WTC11 (cell line): ENCODE measurements around the gene IRS1. TPM values are rescaled to one million over a fixed set of nuclear protein-coding genes. Genes with fewer than 3 reads are reported as not detected.

Experiments used
- ATAC-seq: fragments of 200-7000 bp; cut with Tn5 transposase; 2 replicates; pipeline ENCODE4 v1.10.0; 2021; ENCODE audit warnings: mild to moderate bottlenecking, moderate library complexity
- CTCF ChIA-PET: fragments of 300-600 bp; sonication (Branson Sonifier 250); formaldehyde crosslinking; loops from one replicate; lab custom pipeline; 2021; ENCODE audit warnings: antibody characterized with exemption; lab: Charles Lee
- POLR2A ChIA-PET: fragments of 350-600 bp; sonication (Branson Sonifier 250); formaldehyde crosslinking; loops from one replicate; lab custom pipeline; 2021; ENCODE audit warnings: antibody characterized with exemption; lab: Charles Lee
- DNase-seq: peaks from one replicate; pipeline ENCODE4 v3.0.0; 2021; ENCODE audit warnings: low spot score
- H3K27ac Mint-ChIP-seq: 2 replicates; pipeline ENCODE4 v1.8.0; 2021; ENCODE audit warnings: mixed read lengths
- H3K27me3 Mint-ChIP-seq: 2 replicates; pipeline ENCODE4 v1.8.0; 2021; ENCODE audit warnings: low read depth, mild to moderate bottlenecking, moderate library complexity, mixed read lengths
- H3K36me3 Mint-ChIP-seq: 2 replicates; pipeline ENCODE4 v1.8.0; 2021; ENCODE audit warnings: mixed read lengths
- H3K4me1 Mint-ChIP-seq: 2 replicates; pipeline ENCODE4 v1.8.0; 2022; ENCODE audit warnings: mixed read lengths
- H3K4me3 Mint-ChIP-seq: 2 replicates; pipeline ENCODE4 v1.8.0; 2021; ENCODE audit warnings: mild to moderate bottlenecking, moderate library complexity, mixed read lengths
- H3K9me3 Mint-ChIP-seq: 2 replicates; pipeline ENCODE4 v1.8.0; 2021; ENCODE audit warnings: mixed read lengths
- ATF1 ChIP-seq: sonication (generic); formaldehyde crosslinking; IDR thresholded peaks from 2 replicates; pipeline ENCODE4 v1.8.1; 2023; ENCODE audit warnings: mild to moderate bottlenecking, moderate library complexity, missing genetic modification reagents
- FOXJ3 ChIP-seq: sonication (generic); formaldehyde crosslinking; IDR thresholded peaks from 2 replicates; pipeline ENCODE4 v1.9.0; 2021; ENCODE audit warnings: missing genetic modification reagents, mild to moderate bottlenecking, borderline replicate concordance
- GRHL2 ChIP-seq: fragments of 250-450 bp; sonication (Bioruptor Pico); IDR thresholded peaks from 2 replicates; pipeline ENCODE4 v1.8.0; 2022; ENCODE audit warnings: mild to moderate bottlenecking, moderate library complexity; ENCODE audit not compliant: insufficient replicate concordance, severe bottlenecking
- HMGA2 ChIP-seq: fragments of 250-450 bp; sonication (Bioruptor Pico); IDR thresholded peaks from 2 replicates; pipeline ENCODE4 v1.4.0; 2021; ENCODE audit warnings: mild to moderate bottlenecking, moderate library complexity
- NFE2L1 ChIP-seq: sonication (generic); formaldehyde crosslinking; IDR thresholded peaks from 2 replicates; pipeline ENCODE4 v1.8.1; 2023; ENCODE audit warnings: missing genetic modification reagents
- RORB ChIP-seq: fragments of 250-450 bp; sonication (Bioruptor Pico); IDR thresholded peaks from 2 replicates; pipeline ENCODE4 v1.9.0; 2021; ENCODE audit warnings: mild to moderate bottlenecking
- total RNA-seq: library from RNA; stranded (reverse); gene quantifications from 3 replicates; pipeline ENCODE4 v1.2.3, GENCODE V29; 2021
- TF ChIP-seq, protein P1 (sequence below): sonication (generic); formaldehyde crosslinking; IDR thresholded peaks from 2 replicates; pipeline ENCODE4 v1.8.0; 2023; ENCODE audit warnings: mild to moderate bottlenecking, missing genetic modification reagents
- TF ChIP-seq, protein P2 (sequence below): sonication (generic); formaldehyde crosslinking; IDR thresholded peaks from 2 replicates; pipeline ENCODE4 v1.8.1; 2023; ENCODE audit warnings: mild to moderate bottlenecking, moderate library complexity, missing genetic modification reagents
- TF ChIP-seq, protein P3 (sequence below): fragments of 250-450 bp; sonication (Bioruptor Pico); IDR thresholded peaks from 2 replicates; pipeline ENCODE4 v1.9.0; 2021; ENCODE audit warnings: mild to moderate bottlenecking
- TF ChIP-seq, protein P4 (sequence below): sonication (generic); formaldehyde crosslinking; IDR thresholded peaks from 2 replicates; pipeline ENCODE4 v1.8.0; 2022; ENCODE audit warnings: mild to moderate bottlenecking, missing genetic modification reagents
- TF ChIP-seq, protein P5 (sequence below): sonication (generic); formaldehyde crosslinking; IDR thresholded peaks from 2 replicates; pipeline ENCODE4 v1.8.1; 2022; ENCODE audit warnings: low read depth, missing genetic modification reagents, borderline replicate concordance

The IRS1 gene
- total RNA-seq, 1 experiment from 2014 or later = 22.9 TPM

DNA sequence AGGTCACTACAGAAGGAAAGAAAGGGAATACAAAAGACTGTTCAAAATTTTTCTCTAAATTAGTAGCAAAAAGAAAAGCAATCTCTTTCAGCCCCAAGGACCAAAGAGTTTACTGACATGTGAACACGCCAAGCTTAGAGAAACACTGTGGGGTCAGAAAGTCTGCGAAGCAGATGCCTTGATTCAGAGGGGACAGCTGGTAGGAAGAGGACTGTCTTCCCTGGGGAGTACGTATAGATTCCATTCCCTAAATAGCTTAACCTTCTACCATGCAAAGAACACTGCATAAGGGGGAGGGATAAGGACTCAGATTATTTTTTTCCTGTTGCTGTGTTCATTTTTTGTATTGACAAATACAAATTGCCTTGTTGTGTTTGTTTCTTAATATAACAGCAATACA is 96.1 kb downstream of the IRS1 start (continued):
- TF ChIP-seq, protein P1, sequence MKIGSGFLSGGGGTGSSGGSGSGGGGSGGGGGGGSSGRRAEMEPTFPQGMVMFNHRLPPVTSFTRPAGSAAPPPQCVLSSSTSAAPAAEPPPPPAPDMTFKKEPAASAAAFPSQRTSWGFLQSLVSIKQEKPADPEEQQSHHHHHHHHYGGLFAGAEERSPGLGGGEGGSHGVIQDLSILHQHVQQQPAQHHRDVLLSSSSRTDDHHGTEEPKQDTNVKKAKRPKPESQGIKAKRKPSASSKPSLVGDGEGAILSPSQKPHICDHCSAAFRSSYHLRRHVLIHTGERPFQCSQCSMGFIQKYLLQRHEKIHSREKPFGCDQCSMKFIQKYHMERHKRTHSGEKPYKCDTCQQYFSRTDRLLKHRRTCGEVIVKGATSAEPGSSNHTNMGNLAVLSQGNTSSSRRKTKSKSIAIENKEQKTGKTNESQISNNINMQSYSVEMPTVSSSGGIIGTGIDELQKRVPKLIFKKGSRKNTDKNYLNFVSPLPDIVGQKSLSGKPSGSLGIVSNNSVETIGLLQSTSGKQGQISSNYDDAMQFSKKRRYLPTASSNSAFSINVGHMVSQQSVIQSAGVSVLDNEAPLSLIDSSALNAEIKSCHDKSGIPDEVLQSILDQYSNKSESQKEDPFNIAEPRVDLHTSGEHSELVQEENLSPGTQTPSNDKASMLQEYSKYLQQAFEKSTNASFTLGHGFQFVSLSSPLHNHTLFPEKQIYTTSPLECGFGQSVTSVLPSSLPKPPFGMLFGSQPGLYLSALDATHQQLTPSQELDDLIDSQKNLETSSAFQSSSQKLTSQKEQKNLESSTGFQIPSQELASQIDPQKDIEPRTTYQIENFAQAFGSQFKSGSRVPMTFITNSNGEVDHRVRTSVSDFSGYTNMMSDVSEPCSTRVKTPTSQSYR (CRISPR knock-in tag) = no peak
- TF ChIP-seq ATF1 (CRISPR knock-in tag) = no peak
- no peak for TF ChIP-seq RORB (CRISPR knock-in tag)
- TF ChIP-seq, protein P2, sequence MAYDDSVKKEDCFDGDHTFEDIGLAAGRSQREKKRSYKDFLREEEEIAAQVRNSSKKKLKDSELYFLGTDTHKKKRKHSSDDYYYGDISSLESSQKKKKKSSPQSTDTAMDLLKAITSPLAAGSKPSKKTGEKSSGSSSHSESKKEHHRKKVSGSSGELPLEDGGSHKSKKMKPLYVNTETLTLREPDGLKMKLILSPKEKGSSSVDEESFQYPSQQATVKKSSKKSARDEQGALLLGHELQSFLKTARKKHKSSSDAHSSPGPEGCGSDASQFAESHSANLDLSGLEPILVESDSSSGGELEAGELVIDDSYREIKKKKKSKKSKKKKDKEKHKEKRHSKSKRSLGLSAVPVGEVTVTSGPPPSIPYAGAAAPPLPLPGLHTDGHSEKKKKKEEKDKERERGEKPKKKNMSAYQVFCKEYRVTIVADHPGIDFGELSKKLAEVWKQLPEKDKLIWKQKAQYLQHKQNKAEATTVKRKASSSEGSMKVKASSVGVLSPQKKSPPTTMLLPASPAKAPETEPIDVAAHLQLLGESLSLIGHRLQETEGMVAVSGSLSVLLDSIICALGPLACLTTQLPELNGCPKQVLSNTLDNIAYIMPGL (CRISPR knock-in tag) = no peak
- no peak for TF ChIP-seq GRHL2 (CRISPR knock-in tag)
- TF ChIP-seq NFE2L1 = no peak
- no peak for TF ChIP-seq HMGA2 (CRISPR knock-in tag)
- TF ChIP-seq, protein P3, sequence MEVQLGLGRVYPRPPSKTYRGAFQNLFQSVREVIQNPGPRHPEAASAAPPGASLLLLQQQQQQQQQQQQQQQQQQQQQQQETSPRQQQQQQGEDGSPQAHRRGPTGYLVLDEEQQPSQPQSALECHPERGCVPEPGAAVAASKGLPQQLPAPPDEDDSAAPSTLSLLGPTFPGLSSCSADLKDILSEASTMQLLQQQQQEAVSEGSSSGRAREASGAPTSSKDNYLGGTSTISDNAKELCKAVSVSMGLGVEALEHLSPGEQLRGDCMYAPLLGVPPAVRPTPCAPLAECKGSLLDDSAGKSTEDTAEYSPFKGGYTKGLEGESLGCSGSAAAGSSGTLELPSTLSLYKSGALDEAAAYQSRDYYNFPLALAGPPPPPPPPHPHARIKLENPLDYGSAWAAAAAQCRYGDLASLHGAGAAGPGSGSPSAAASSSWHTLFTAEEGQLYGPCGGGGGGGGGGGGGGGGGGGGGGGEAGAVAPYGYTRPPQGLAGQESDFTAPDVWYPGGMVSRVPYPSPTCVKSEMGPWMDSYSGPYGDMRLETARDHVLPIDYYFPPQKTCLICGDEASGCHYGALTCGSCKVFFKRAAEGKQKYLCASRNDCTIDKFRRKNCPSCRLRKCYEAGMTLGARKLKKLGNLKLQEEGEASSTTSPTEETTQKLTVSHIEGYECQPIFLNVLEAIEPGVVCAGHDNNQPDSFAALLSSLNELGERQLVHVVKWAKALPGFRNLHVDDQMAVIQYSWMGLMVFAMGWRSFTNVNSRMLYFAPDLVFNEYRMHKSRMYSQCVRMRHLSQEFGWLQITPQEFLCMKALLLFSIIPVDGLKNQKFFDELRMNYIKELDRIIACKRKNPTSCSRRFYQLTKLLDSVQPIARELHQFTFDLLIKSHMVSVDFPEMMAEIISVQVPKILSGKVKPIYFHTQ = no peak
- TF ChIP-seq, protein P4, sequence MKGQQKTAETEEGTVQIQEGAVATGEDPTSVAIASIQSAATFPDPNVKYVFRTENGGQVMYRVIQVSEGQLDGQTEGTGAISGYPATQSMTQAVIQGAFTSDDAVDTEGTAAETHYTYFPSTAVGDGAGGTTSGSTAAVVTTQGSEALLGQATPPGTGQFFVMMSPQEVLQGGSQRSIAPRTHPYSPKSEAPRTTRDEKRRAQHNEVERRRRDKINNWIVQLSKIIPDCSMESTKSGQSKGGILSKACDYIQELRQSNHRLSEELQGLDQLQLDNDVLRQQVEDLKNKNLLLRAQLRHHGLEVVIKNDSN = no peak

DNA sequence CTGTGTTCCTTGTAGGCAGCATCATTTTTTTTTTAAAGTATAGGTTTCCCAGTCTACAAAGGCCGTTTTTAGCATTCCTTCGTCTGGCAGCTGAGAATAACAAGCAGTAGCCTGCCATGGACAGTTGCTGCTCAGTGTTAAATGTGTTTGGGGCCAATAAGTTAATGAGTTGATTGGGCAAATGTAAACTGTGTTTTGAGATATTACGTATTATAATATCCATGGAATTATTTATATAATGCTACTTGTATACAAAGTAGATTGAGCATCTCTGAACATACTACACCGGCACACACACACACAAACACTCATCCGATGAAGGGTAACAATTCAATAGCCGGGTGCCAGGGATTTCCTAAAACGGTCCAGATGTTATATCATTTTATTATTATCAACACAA is 97.2 kb downstream of the IRS1 start:
- ATAC-seq (no peak), DNase-seq (no peak)
- Mint-ChIP-seq H3K27ac (no peak overlapping the region), H3K27me3 (no peaks in the 10 kb centered on the region), H3K36me3 (no peaks in the 10 kb centered on the region), H3K9me3 (peaks cover 4% of the 10 kb centered on the region; the same call in 1 of the 2 replicates), H3K4me3 (no peak overlapping the region), H3K4me1 (no peaks in the 10 kb centered on the region)
- POLR2A ChIA-PET = no interaction called here
- TF ChIP-seq, protein P4 = no peak
- no peak for TF ChIP-seq FOXJ3 (CRISPR knock-in tag)
- TF ChIP-seq, protein P2 (CRISPR knock-in tag) = no peak
- TF ChIP-seq, protein P5, sequence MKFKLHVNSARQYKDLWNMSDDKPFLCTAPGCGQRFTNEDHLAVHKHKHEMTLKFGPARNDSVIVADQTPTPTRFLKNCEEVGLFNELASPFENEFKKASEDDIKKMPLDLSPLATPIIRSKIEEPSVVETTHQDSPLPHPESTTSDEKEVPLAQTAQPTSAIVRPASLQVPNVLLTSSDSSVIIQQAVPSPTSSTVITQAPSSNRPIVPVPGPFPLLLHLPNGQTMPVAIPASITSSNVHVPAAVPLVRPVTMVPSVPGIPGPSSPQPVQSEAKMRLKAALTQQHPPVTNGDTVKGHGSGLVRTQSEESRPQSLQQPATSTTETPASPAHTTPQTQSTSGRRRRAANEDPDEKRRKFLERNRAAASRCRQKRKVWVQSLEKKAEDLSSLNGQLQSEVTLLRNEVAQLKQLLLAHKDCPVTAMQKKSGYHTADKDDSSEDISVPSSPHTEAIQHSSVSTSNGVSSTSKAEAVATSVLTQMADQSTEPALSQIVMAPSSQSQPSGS (CRISPR knock-in tag) = no peak
- CTCF ChIA-PET = no interaction called here
